ENCODE results near the gene SLC9C1. TPM values are rescaled to one million over a fixed set of nuclear protein-coding genes. Genes with fewer than 3 reads are reported as not detected.

SLC9C1 gene
- total and polyA plus RNA-seq, 8 donors, result 1.1 TPM; not detected in 7

GRCh38 chr3:112126511-112126911 is 167.5 kb downstream of the SLC9C1 start:
- intact Hi-C loops (cut with DNase I; ENCODE audit: low total_unique reads), result no loop called here
- Histone ChIP-seq H3K4me1 (peaks cover 0 to 19% (median 6%) of the 10 kb centered on the region in 4 donors), H3K4me3 (no peak overlapping the region), H3K27ac (no peak overlapping the region), H3K36me3 (peaks cover 0 to 26% (median 13%) of the 10 kb centered on the region in 4 donors), H3K27me3 (no peaks in the 10 kb centered on the region), H3K9me3 (no peaks in the 10 kb centered on the region)
- WGBS, 5 donors, result 35 to 55% (median 48%) methylated on average over 1 of the region's 1 CpG
- TF ChIP-seq POLR2AphosphoS5 (IDR thresholded peaks at IDR 0.05) (no peak), CTCF (IDR thresholded peaks at IDR 0.05) (no peak), EP300 (IDR thresholded peaks at IDR 0.05) (no peak), POLR2A (IDR thresholded peaks at IDR 0.05) (no peak)
- DNase-seq, result no peak

GRCh38 chr3:112124907-112125607 is 169.0 kb downstream of the SLC9C1 start:
- peaks cover 0 to 26% (median 10%) of the 10 kb centered on the region in 4 donors for H3K36me3 ChIP-seq
- no peaks in the 10 kb centered on the region for H3K27me3 ChIP-seq
- H3K4me3 ChIP-seq, result no peak overlapping the region
- no peak overlapping the region for H3K27ac ChIP-seq
- intact Hi-C loops (cut with DNase I; ENCODE audit: low total_unique reads), result no loop called here
- H3K4me1 ChIP-seq, result peaks cover 0 to 21% (median 6%) of the 10 kb centered on the region in 4 donors
- H3K9me3 ChIP-seq, result no peaks in the 10 kb centered on the region
- WGBS, 5 donors, result 73 to 82% (median 80%) methylated on average over 5 of the region's 5 CpGs
- TF ChIP-seq CTCF (IDR thresholded peaks at IDR 0.05), result no peak
- TF ChIP-seq EP300 (IDR thresholded peaks at IDR 0.05), result no peak
- no peak for TF ChIP-seq POLR2AphosphoS5 (IDR thresholded peaks at IDR 0.05)
- TF ChIP-seq POLR2A (IDR thresholded peaks at IDR 0.05), result no peak
- no peak for DNase-seq

- WGBS, 5 donors, result 92 to 98% (median 95%) methylated on average over 2 of the region's 2 CpGs
- DNase-seq, result no peak
- Histone ChIP-seq H3K4me3 (no peak overlapping the region), H3K9me3 (no peaks in the 10 kb centered on the region), H3K27me3 (no peaks in the 10 kb centered on the region), H3K36me3 (peaks cover 0 to 28% (median 11%) of the 10 kb centered on the region in 4 donors), H3K27ac (no peak overlapping the region), H3K4me1 (peaks cover 0 to 20% (median 6%) of the 10 kb centered on the region in 4 donors)
- intact Hi-C loops (cut with DNase I; ENCODE audit: low total_unique reads), result no loop called here
- no peak for TF ChIP-seq POLR2A (IDR thresholded peaks at IDR 0.05)
- TF ChIP-seq POLR2AphosphoS5 (IDR thresholded peaks at IDR 0.05), result no peak
Observed at GRCh38 chr3:112123548-112123947, 170.5 kb downstream of the SLC9C1 start.

GRCh38 chr3:112122870-112123269 is 171.1 kb downstream of the SLC9C1 start:
- intact Hi-C loops (cut with DNase I; ENCODE audit: low total_unique reads), result no loop called here
- H3K9me3 ChIP-seq, result no peaks in the 10 kb centered on the region
- H3K27me3 ChIP-seq, result no peaks in the 10 kb centered on the region
- H3K4me3 ChIP-seq, result no peak overlapping the region
- H3K4me1 ChIP-seq, result peaks cover 0 to 23% (median 6%) of the 10 kb centered on the region in 4 donors
- TF ChIP-seq POLR2A (IDR thresholded peaks at IDR 0.05), result no peak
- peaks cover 0 to 30% (median 8%) of the 10 kb centered on the region in 4 donors for H3K36me3 ChIP-seq
- no peak overlapping the region for H3K27ac ChIP-seq
- DNase-seq, result no peak

- Histone ChIP-seq H3K9me3 (no peaks in the 10 kb centered on the region), H3K27me3 (no peaks in the 10 kb centered on the region), H3K4me1 (peaks cover 0 to 23% (median 4%) of the 10 kb centered on the region in 4 donors), H3K4me3 (no peak overlapping the region), H3K27ac (no peak overlapping the region), H3K36me3 (peaks cover 0 to 40% (median 16%) of the 10 kb centered on the region in 4 donors)
- intact Hi-C loops (cut with DNase I; ENCODE audit: low total_unique reads), result no loop called here
- 87 to 98% (median 93%) methylated on average over 2 of the region's 2 CpGs for WGBS, 5 donors
- DNase-seq, result no peak
- TF ChIP-seq CTCF (IDR thresholded peaks at IDR 0.05) (no peak), POLR2AphosphoS5 (IDR thresholded peaks at IDR 0.05) (no peak), POLR2A (IDR thresholded peaks at IDR 0.05) (no peak), EP300 (IDR thresholded peaks at IDR 0.05) (no peak)
Observed at GRCh38 chr3:112121577-112122547, 172.2 kb downstream of the SLC9C1 start.

Measured in stomach (tissue), 9 donors.